HEK293T (cell line): ENCODE data around the gene RAB11FIP4.

ENCODE experiments used
- CTCF ChIA-PET: fragments of 350-600 bp; formaldehyde crosslinking; extraction: SDS; loops from one replicate; lab custom pipeline; 2021; ENCODE audit warnings: antibody characterized with exemption, inconsistent platforms; lab: Yijun Ruan, JAX
- POLR2A ChIA-PET: fragments of 350-600 bp; formaldehyde crosslinking; extraction: SDS; loops from one replicate; lab custom pipeline; 2020; ENCODE audit warnings: antibody characterized with exemption, inconsistent platforms; lab: Yijun Ruan, JAX
- DNase-seq: peaks from one replicate; pipeline ENCODE4 v3.0.0; 2012; ENCODE audit warnings: mixed read lengths; ENCODE audit errors: extremely low spot score
- ARNT ChIP-seq: fragments of 450-650 bp; IDR thresholded peaks from 2 replicates; pipeline ENCODE4 v1.6.1; 2017; ENCODE audit warnings: mild to moderate bottlenecking
- BHLHE40 ChIP-seq: fragments of 450-650 bp; IDR thresholded peaks from 2 replicates; pipeline ENCODE4 v1.6.1; 2016; ENCODE audit warnings: mild to moderate bottlenecking, moderate library complexity, borderline replicate concordance
- CTBP1 ChIP-seq: fragments of 450-650 bp; IDR thresholded peaks from 2 replicates; pipeline ENCODE4 v1.6.1; 2016; ENCODE audit warnings: borderline replicate concordance
- ELF4 ChIP-seq: fragments of 450-650 bp; IDR thresholded peaks from 2 replicates; pipeline ENCODE4 v1.6.1; 2017; ENCODE audit warnings: antibody characterized with exemption
- FOXA1 ChIP-seq: fragments of 450-650 bp; IDR thresholded peaks from 2 replicates; pipeline ENCODE4 v1.6.1; 2016; ENCODE audit warnings: mild to moderate bottlenecking
- FOXK2 ChIP-seq: fragments of 450-650 bp; IDR thresholded peaks from 2 replicates; pipeline ENCODE4 v1.6.1; 2016; ENCODE audit warnings: mild to moderate bottlenecking
- FOXM1 ChIP-seq: fragments of 450-650 bp; IDR thresholded peaks from 2 replicates; pipeline ENCODE4 v1.6.1; 2017; ENCODE audit warnings: mild to moderate bottlenecking, borderline replicate concordance
- HDGF ChIP-seq: fragments of 450-650 bp; IDR thresholded peaks from 2 replicates; pipeline ENCODE4 v1.6.1; 2017; ENCODE audit warnings: antibody characterized with exemption, borderline replicate concordance
- L3MBTL2 ChIP-seq: fragments of 450-650 bp; conservative IDR thresholded peaks from 2 replicates; pipeline ENCODE4 v1.6.1; 2016; ENCODE audit warnings: mild to moderate bottlenecking
- LEF1 ChIP-seq: fragments of 450-650 bp; IDR thresholded peaks from 2 replicates; pipeline ENCODE4 v1.6.1; 2017; ENCODE audit warnings: mild to moderate bottlenecking, borderline replicate concordance
- NFRKB ChIP-seq: fragments of 450-650 bp; IDR thresholded peaks from 2 replicates; pipeline ENCODE4 v1.6.1; 2016; ENCODE audit warnings: mild to moderate bottlenecking, moderate library complexity
- PKNOX1 ChIP-seq: fragments of 450-650 bp; IDR thresholded peaks from 2 replicates; pipeline ENCODE4 v1.6.1; 2016
- SP1 ChIP-seq: fragments of 450-650 bp; IDR thresholded peaks from 2 replicates; pipeline ENCODE4 v1.6.1; 2017
- SUZ12 ChIP-seq: fragments of 450-650 bp; IDR thresholded peaks from 2 replicates; pipeline ENCODE4 v1.6.1; 2016; ENCODE audit warnings: mild to moderate bottlenecking
- TARDBP ChIP-seq: fragments of 450-650 bp; IDR thresholded peaks from 2 replicates; pipeline ENCODE4 v1.6.1; 2016
- ZNF384 ChIP-seq: fragments of 450-650 bp; IDR thresholded peaks from 2 replicates; pipeline ENCODE4 v1.6.1; 2016

RAB11FIP4 gene

GRCh38 chr17:31428111-31428510 is 36.6 kb downstream of the RAB11FIP4 start:
- ChIA-PET POLR2A (no interaction called here), CTCF (interaction anchor here (1.0 kb wide), 1 partner anchor 39 kb away, joined by 3 read pairs; no protein-coding TSS in a partner anchor)
- no peak for DNase-seq
- TF ChIP-seq SP1 (no peak), ELF4 (no peak), TARDBP (no peak), FOXA1 (no peak), NFRKB (no peak), ARNT (no peak), FOXM1 (no peak), BHLHE40 (no peak), ZNF384 (no peak), L3MBTL2 (no peak), LEF1 (no peak), SUZ12 (no peak), FOXK2 (no peak), CTBP1 (no peak), PKNOX1 (no peak)

- no peak for DNase-seq
- CTCF ChIA-PET: interaction anchor here (1.0 kb wide), 1 partner anchor 39 kb away, joined by 3 read pairs; no protein-coding TSS in a partner anchor
Measured at GRCh38 chr17:31428512-31428911, 37.0 kb downstream of the RAB11FIP4 start.

GRCh38 chr17:31431098-31431851 is 39.8 kb downstream of the RAB11FIP4 start:
- ChIA-PET POLR2A (no interaction called here), CTCF (interaction anchor here (0.5 to 0.7 kb wide), 2 partner anchors 103 to 411 kb away, joined by 3 to 5 read pairs; no protein-coding TSS in a partner anchor)
- TF ChIP-seq ELF4 (no peak), FOXA1 (no peak)
- no peak for DNase-seq

More at GRCh38 chr17:31428512-31428911, 37.0 kb downstream of the RAB11FIP4 start:
- POLR2A ChIA-PET: no interaction called here
- TF ChIP-seq HDGF (no peak), FOXA1 (no peak), BHLHE40 (no peak), PKNOX1 (no peak), NFRKB (no peak), FOXK2 (no peak), SP1 (no peak)

GRCh38 chr17:31431852-31432658 is 40.6 kb downstream of the RAB11FIP4 start:
- POLR2A ChIA-PET: no interaction called here
- CTCF ChIA-PET: interaction anchor here (0.5 to 0.7 kb wide), 2 partner anchors 102 to 410 kb away, joined by 3 to 5 read pairs; no protein-coding TSS in a partner anchor
- no peak for TF ChIP-seq PKNOX1
- TF ChIP-seq CTBP1: no peak
- no peak for TF ChIP-seq HDGF
- TF ChIP-seq TARDBP: no peak
- no peak for TF ChIP-seq FOXM1
- TF ChIP-seq L3MBTL2: no peak
- no peak for TF ChIP-seq NFRKB
- no peak for TF ChIP-seq FOXA1
- no peak for TF ChIP-seq SUZ12
- no peak for TF ChIP-seq LEF1
- TF ChIP-seq SP1: no peak
- no peak; the same call in 1 of the 2 replicates for TF ChIP-seq ZNF384
- no peak for TF ChIP-seq ARNT
- no peak for TF ChIP-seq ELF4
- TF ChIP-seq FOXK2: no peak
- no peak for TF ChIP-seq BHLHE40
- DNase-seq: no peak

GRCh38 chr17:31433091-31433790 is 41.8 kb downstream of the RAB11FIP4 start:
- ChIA-PET POLR2A (no interaction called here), CTCF (no interaction called here)
- no peak for DNase-seq
- TF ChIP-seq PKNOX1: no peak
- TF ChIP-seq SP1: no peak
- TF ChIP-seq HDGF: no peak
- TF ChIP-seq SUZ12: no peak
- TF ChIP-seq FOXM1: no peak
